Retinal pigment epithelial cell (primary cell): ENCODE data around the gene FLNA.

Experiments
- DNase-seq: peaks from one replicate; pipeline ENCODE4 v3.0.0-alpha.2; 2010; ENCODE audit warnings: low read depth
- H3K4me3 ChIP-seq: 2 replicates; pipeline ENCODE4 v1.5.1; 2011; ENCODE audit warnings: mild to moderate bottlenecking, low read length, control low read depth, moderate library complexity
- CTCF ChIP-seq: conservative IDR thresholded peaks from 2 replicates; pipeline ENCODE4 v1.5.1; 2011; ENCODE audit warnings: low read depth, low read length, control low read depth, inconsistent platforms

FLNA gene

GRCh38 chrX:154358011-154358410 lies 16.4 kb downstream of the FLNA start:
- DNase-seq: no peak
- H3K4me3 ChIP-seq: no peak overlapping the region
- TF ChIP-seq CTCF: no peak

GRCh38 chrX:154357205-154357604 lies 17.2 kb downstream of the FLNA start:
- no peak overlapping the region for H3K4me3 ChIP-seq
- TF ChIP-seq CTCF: no peak
- no peak for DNase-seq

GRCh38 chrX:154356596-154356995 lies 17.8 kb downstream of the FLNA start:
- DNase-seq: no peak
- H3K4me3 ChIP-seq: no peak overlapping the region
- no peak for TF ChIP-seq CTCF

- DNase-seq: no peak
- no peak for TF ChIP-seq CTCF
- no peak overlapping the region for H3K4me3 ChIP-seq
These were observed 18.7 kb downstream of the FLNA start for GRCh38 chrX:154355776-154356140.

GRCh38 chrX:154355094-154355775 lies 19.2 kb downstream of the FLNA start:
- no peak overlapping the region for H3K4me3 ChIP-seq
- no peak for TF ChIP-seq CTCF
- DNase-seq: no peak

- no peak for DNase-seq
- no peak overlapping the region for H3K4me3 ChIP-seq
- no peak for TF ChIP-seq CTCF
These were observed 19.9 kb downstream of the FLNA start for GRCh38 chrX:154354516-154354915.

- no peak for TF ChIP-seq CTCF
- H3K4me3 ChIP-seq: no peak overlapping the region
- DNase-seq: no peak
These were observed 20.4 kb downstream of the FLNA start for GRCh38 chrX:154354013-154354412.
